ENCODE data around the gene PCDH9. TPM values are rescaled to one million over a fixed set of nuclear protein-coding genes. Genes with fewer than 3 reads are reported as not detected.

PCDH9 gene
- total and polyA plus RNA-seq, 11 donors = 3.0 to 39.6 (median 21.6) TPM

- Histone ChIP-seq H3K27me3 (no peaks in the 10 kb centered on the region), H3K36me3 (no peaks in the 10 kb centered on the region), H3K4me3 (peak overlapping the region in 2 of 12 donors; percentile 4 to 15), H3K27ac (no peak overlapping the region), H3K9me3 (peaks cover 0 to 6% (median 0%) of the 10 kb centered on the region in 12 donors), H3K4me1 (no peaks in the 10 kb centered on the region)
- 85 to 93% (median 90%) methylated on average over 2 of the region's 2 CpGs for WGBS, 4 donors
- intact Hi-C loops (cut with DNase I) = loop anchor here in 1 of 10 donors (2.0 kb wide), 1 partner anchor 27 kb away; no protein-coding TSS in a partner anchor
- TF ChIP-seq CTCF (IDR thresholded peaks at IDR 0.05) (no peak), POLR2A (IDR thresholded peaks at IDR 0.05) (no peak)
- ATAC-seq (no peak), DNase-seq (no peak)
Measured at GRCh38 chr13:66751691-66752090, 478.4 kb downstream of the PCDH9 start.

DNA sequence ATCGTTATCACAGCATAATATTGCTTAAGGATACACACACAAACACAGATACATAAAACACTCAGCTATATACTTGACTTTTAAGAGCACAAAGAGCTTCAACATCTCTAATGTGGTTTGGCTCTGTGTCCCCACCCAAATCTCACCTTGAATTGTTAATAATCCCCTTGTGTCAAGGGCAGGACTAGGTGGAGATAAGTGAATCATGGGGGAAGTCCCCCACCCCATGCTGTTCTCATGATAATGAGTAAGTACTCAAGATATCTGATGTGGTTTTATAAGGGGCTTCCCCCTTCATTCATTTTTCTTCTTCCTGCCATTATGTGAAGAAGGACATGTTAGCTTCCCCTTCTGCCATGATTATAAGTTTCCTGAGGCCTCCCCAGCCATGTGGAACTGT lies 481.4 kb downstream of the PCDH9 start:
- peaks cover 0 to 6% (median 0%) of the 10 kb centered on the region in 12 donors for H3K9me3 ChIP-seq
- DNase-seq (no peak), ATAC-seq (no peak)
- TF ChIP-seq CTCF (IDR thresholded peaks at IDR 0.05) = no peak
- no peak for TF ChIP-seq POLR2A (IDR thresholded peaks at IDR 0.05)
- WGBS, 4 donors = 88 to 100% (median 91%) methylated on average over 1 of the region's 1 CpG
- intact Hi-C loops (cut with DNase I) = no loop called here
- no peak overlapping the region for H3K27ac ChIP-seq
- H3K36me3 ChIP-seq = no peaks in the 10 kb centered on the region
- H3K27me3 ChIP-seq = no peaks in the 10 kb centered on the region
- no peak overlapping the region for H3K4me3 ChIP-seq
- peaks cover 0 to 8% (median 0%) of the 10 kb centered on the region in 12 donors for H3K4me1 ChIP-seq

DNA sequence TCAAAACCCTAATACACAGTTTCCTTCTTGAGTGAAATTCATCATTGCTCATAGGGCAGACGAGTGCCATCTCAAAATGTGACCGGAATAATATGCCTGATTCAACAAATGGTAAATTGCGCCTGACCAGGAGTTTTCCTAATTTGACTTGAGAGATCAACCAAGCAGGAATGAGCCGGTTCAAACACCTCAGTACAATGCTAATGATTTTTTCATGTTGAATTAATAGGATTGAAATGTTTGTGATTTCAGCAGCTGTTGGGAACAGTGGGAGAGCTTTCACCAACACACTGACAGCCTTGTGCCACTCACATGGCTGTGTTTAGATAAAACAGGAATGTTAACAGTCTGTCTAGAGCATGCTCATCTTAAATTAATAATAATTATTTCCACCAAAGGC lies 484.8 kb downstream of the PCDH9 start:
- peak in 1 of 4 donors; percentile 48 for ATAC-seq
- no peak for DNase-seq
- Histone ChIP-seq H3K36me3 (no peaks in the 10 kb centered on the region), H3K4me1 (peaks cover 0 to 8% (median 0%) of the 10 kb centered on the region in 12 donors), H3K27ac (no peak overlapping the region), H3K27me3 (no peaks in the 10 kb centered on the region), H3K9me3 (peaks cover 0 to 6% (median 0%) of the 10 kb centered on the region in 12 donors), H3K4me3 (peak overlapping the region in 1 of 12 donors; percentile 1)
- 66 to 75% (median 73%) methylated on average over 4 of the region's 4 CpGs for WGBS, 4 donors
- intact Hi-C loops (cut with DNase I) = no loop called here
- no peak for TF ChIP-seq CTCF (IDR thresholded peaks at IDR 0.05)
- TF ChIP-seq POLR2A (IDR thresholded peaks at IDR 0.05) = no peak

DNA sequence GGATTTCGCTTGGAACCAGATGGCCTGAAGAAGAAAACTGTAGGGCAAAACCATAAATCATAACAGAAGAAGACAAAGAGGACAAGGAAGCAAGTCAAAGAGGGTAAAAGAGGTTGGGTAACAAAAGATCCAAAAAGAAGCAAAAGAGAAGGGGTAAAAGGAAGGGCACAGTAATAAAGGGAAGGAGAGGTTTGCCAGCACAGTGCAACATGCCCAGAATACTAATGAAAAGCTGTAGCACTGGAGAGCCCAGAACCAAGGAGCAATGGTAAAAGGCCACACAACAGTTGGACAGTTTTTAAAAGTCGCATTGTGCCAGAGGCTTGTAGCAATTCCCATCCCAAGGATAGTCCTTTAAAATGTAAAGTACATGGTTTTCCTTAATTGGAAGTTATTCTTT lies 506.6 kb downstream of the PCDH9 start:
- no peaks in the 10 kb centered on the region for H3K4me1 ChIP-seq
- DNase-seq = no peak
- H3K36me3 ChIP-seq = no peaks in the 10 kb centered on the region
- TF ChIP-seq POLR2A (IDR thresholded peaks at IDR 0.05) = no peak
- no peak for TF ChIP-seq CTCF (IDR thresholded peaks at IDR 0.05)
- no peak for ATAC-seq
- intact Hi-C loops (cut with DNase I) = no loop called here
- peaks cover 0 to under 1% (median 0%) of the 10 kb centered on the region in 12 donors for H3K9me3 ChIP-seq
- 91 to 96% (median 94%) methylated on average over 2 of the region's 2 CpGs for WGBS, 4 donors
- H3K27ac ChIP-seq = no peak overlapping the region
- no peaks in the 10 kb centered on the region for H3K27me3 ChIP-seq
- no peak overlapping the region for H3K4me3 ChIP-seq

All from heart left ventricle (tissue), 16 donors.